K562 (cell line): ENCODE data around the gene NALF2.

Experiments used
- FOXK2 ChIP-seq, 2 experiments: fragments of 450-650 bp; IDR thresholded peaks in 1 of 2; conservative IDR thresholded peaks in 1 of 2; 2 replicates each; pipeline ENCODE4 v1.6.1; 2016; ENCODE audit warnings: low read depth in 2 of 2, mild to moderate bottlenecking in 1 of 2
- MXI1 ChIP-seq: IDR thresholded peaks from 2 replicates; pipeline ENCODE4 v1.6.1; 2011; ENCODE audit warnings: low read depth, mild to moderate bottlenecking, improper control_type of control experiment, low read length
- NFE2L1 ChIP-seq: fragments of 450-650 bp; IDR thresholded peaks from 2 replicates; pipeline ENCODE4 v1.6.1; 2016; ENCODE audit warnings: missing genetic modification characterization, low read depth, mild to moderate bottlenecking, missing compliant biosample characterization, moderate library complexity, borderline replicate concordance
- POLR2A ChIP-seq: fragments of 450-650 bp; conservative IDR thresholded peaks from 2 replicates; pipeline ENCODE4 v1.6.1; 2016
- TGIF2 ChIP-seq: sonication (generic); formaldehyde crosslinking; IDR thresholded peaks from 2 replicates; pipeline ENCODE4 v1.8.1; 2022; ENCODE audit warnings: mild to moderate bottlenecking, missing genetic modification reagents, moderate library complexity
- ZFX ChIP-seq: sonication (generic); formaldehyde crosslinking; IDR thresholded peaks from 2 replicates; pipeline ENCODE4 v1.8.0; 2022; ENCODE audit warnings: mild to moderate bottlenecking, missing genetic modification reagents, moderate library complexity
- ZNF121 ChIP-seq: sonication (generic); formaldehyde crosslinking; conservative IDR thresholded peaks from 2 replicates; pipeline ENCODE4 v1.8.0; 2022; ENCODE audit warnings: missing genetic modification reagents

- TF ChIP-seq ZNF121 (CRISPR knock-in tag) = no peak
- no peak for TF ChIP-seq NFE2L1 (tag)
- TF ChIP-seq FOXK2 (conservative IDR thresholded peaks at IDR 0.05 in 1 of 2, IDR thresholded peaks at IDR 0.05 in 1 of 2; ENCODE audit: low read depth in 2 of 2) = no peak
- no peak for TF ChIP-seq ZFX (CRISPR knock-in tag)
- no peak for TF ChIP-seq POLR2A
- no peak for TF ChIP-seq MXI1
- no peak for TF ChIP-seq TGIF2 (CRISPR knock-in tag)
Measured at GRCh38 chrX:69535661-69536060, 31.5 kb downstream of the NALF2 start.
